Activated CD4-positive, alpha-beta T cell treated with anti-CD3 and anti-CD28 coated beads, Interleukin-2, amount 10 ng/mL, durations not matched to agents 7 days and 5 days (primary cell): ENCODE data around the gene COA1. TPM values are rescaled to one million over a fixed set of nuclear protein-coding genes. Genes with fewer than 3 reads are reported as not detected.

Source experiments
- total RNA-seq, 2 experiments: library from RNA; stranded (reverse); gene quantifications; one replicate each; pipeline ENCODE4 v1.2.3, GENCODE V29; 2021

The COA1 gene
- total RNA-seq, 2 experiments from 2014 or later, result 44.8 to 47.1 TPM

Other genes with a start within 250 kb of the COA1 start
- gene STK17A, start 146.4 kb downstream of the COA1 start, total RNA-seq, result 10 to 100 TPM; 74.4 to 74.8 TPM
- gene BLVRA, start 29.2 kb upstream of the COA1 start, total RNA-seq, result 10 to 100 TPM; 22.0 to 29.4 TPM
- gene MRPS24, start 140.0 kb upstream of the COA1 start, total RNA-seq, result 10 to 100 TPM; 77.6 to 84.0 TPM
- 10 to 100 TPM; 23.4 to 27.1 TPM for gene URGCP, start 177.1 kb upstream of the COA1 start, total RNA-seq
- gene UBE2D4, start 196.9 kb upstream of the COA1 start, total RNA-seq, result 1 to 10 TPM; 7.8 to 8.0 TPM